PC-3 (cell line): ENCODE results near the gene GP1BB.

Source experiments
- CTCF ChIP-seq: fragments of 300-600 bp; sonication (generic); conservative IDR thresholded peaks from 2 replicates; pipeline ENCODE4 v1.5.1; 2017; ENCODE audit warnings: antibody characterized with exemption, low read depth, mild to moderate bottlenecking, low read length
- EZH2 ChIP-seq: fragments of 300-600 bp; sonication (generic); IDR thresholded peaks from one replicate; pipeline ENCODE4 v1.6.1; 2017; ENCODE audit warnings: antibody characterized with exemption, mild to moderate bottlenecking, low read length; ENCODE audit not compliant: unreplicated experiment
- EZH2phosphoT487 ChIP-seq: fragments of 300-600 bp; sonication (generic); IDR thresholded peaks from 2 replicates; pipeline ENCODE4 v1.6.1; 2018; ENCODE audit warnings: mild to moderate bottlenecking, antibody characterized with exemption, low read length, borderline replicate concordance

GRCh38 chr22:19717181-19717580 is 6.2 kb upstream of the GP1BB start:
- TF ChIP-seq CTCF (no peak), EZH2 (no peak), EZH2phosphoT487 (no peak)
